Measurements from ENCODE around the gene HDAC4. TPM values are rescaled to one million over a fixed set of nuclear protein-coding genes. Genes with fewer than 3 reads are reported as not detected.

HDAC4 gene
- total RNA-seq, 2 experiments from 2014 or later, result 25.2 to 65.1 TPM

DNA sequence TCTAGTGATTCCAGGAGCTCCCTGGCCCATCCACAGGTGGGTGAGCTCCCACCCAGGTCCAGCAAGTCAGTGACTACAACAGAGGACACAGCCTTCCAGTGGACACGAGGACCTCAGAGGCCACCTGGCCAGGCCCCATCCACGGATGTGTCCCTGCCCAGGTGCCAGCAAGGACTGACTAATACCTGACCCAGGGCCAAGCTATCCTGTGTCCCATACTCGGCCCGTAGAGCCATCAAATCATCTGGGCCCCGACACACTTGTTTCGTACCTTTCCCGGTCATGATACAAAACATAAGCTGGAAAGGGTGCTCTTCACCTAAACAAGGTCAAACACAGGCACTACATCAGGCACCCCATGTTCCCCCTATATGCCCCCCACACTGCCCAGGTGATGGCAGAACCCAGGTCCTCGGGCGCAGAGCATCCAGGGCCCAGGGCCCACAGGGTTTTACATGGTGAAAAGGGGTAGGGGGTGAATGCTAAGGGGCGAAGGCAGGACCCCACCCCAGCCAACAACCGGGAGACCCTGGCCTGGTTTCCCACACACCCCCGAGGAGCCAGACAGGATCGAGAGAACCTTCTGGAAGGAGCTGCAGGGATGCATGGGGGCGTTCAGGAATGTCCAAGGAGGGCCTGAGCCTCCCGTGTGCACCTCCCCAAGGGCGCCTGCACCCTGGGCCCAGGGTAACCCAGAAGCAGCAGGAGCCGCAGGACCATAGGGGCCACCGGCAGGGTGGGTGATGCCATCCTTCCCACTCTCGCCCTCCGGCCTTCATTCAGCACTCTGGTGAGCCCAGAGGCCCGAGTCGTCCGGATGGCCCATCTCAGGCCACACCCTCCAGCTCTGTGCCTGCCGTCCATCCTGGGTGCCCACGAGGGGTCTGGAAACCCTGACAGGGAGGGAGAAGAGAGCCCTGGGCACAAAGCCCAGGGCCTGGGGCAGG lies 94.3 kb downstream of the HDAC4 start:
- no peaks in the 10 kb centered on the region for H3K9me3 Mint-ChIP-seq (ENCODE audit: low read depth)
- H3K4me1 Mint-ChIP-seq, result peaks cover 41% of the 10 kb centered on the region
- peaks cover 4% of the 10 kb centered on the region for H3K36me3 Mint-ChIP-seq
- no peak overlapping the region for H3K27ac Mint-ChIP-seq
- CTCF ChIA-PET, result interaction anchor here (1.3 kb wide), 1 partner anchor 13 kb away, joined by 3 read pairs; no protein-coding TSS in a partner anchor
- H3K27me3 Mint-ChIP-seq, result no peaks in the 10 kb centered on the region
- ATAC-seq, result no peak
- H3K4me3 Mint-ChIP-seq, result no peak overlapping the region
- no peak for DNase-seq

DNA sequence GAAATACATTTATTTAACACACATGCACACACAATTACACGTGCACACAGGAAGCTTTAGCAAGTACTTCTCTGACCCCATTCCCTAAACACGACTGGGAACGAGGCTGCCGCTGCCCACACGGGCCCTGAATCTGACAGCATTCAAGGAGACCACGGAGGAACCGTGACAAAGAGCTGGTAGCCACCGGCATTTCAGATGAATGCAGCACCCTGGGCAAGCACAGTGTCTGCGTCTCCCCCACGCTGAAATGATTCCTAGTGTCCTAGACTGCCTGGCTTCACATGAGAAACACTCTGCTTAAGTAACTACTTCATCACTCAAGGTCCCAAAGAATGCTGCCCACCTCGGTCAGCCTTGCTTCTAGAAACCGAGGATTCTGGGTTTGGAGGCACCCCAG lies 95.0 kb downstream of the HDAC4 start:
- no peak overlapping the region for H3K27ac Mint-ChIP-seq
- DNase-seq (no peak), ATAC-seq (no peak)
- peaks cover 41% of the 10 kb centered on the region for H3K4me1 Mint-ChIP-seq
- no peaks in the 10 kb centered on the region for H3K27me3 Mint-ChIP-seq
- CTCF ChIA-PET, result interaction anchor here (0.9 to 1.3 kb wide), 2 partner anchors 13 to 38 kb away, joined by 3 read pairs; no protein-coding TSS in a partner anchor
- H3K36me3 Mint-ChIP-seq, result peaks cover 4% of the 10 kb centered on the region
- H3K9me3 Mint-ChIP-seq (ENCODE audit: low read depth), result no peaks in the 10 kb centered on the region
- no peak overlapping the region for H3K4me3 Mint-ChIP-seq

DNA sequence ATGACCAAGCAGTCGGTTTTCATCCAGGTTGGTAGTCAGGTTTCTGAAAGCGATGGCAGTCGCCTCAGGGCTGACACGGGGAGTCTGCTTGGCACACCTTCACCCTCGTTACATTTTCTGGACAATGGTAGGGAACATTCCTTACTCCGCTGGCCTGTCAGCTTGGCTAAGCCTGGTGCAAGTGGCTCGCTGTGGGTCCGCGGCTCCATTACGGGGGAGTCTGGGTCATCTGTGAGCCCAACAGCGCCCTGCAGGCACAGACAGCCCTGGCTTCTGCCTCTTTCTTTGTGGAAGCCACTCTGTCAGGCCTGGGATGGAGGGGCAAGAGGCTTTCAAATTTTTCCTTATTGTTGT lies 95.6 kb downstream of the HDAC4 start:
- Mint-ChIP-seq H3K27ac (no peak overlapping the region), H3K4me3 (no peak overlapping the region), H3K4me1 (peaks cover 41% of the 10 kb centered on the region), H3K9me3 (ENCODE audit: low read depth) (no peaks in the 10 kb centered on the region), H3K27me3 (no peaks in the 10 kb centered on the region), H3K36me3 (peaks cover 4% of the 10 kb centered on the region)
- CTCF ChIA-PET, result interaction anchor here (0.8 to 2.1 kb wide), 6 partner anchors 11 to 37 kb away, joined by 3 to 11 read pairs (median 6); no protein-coding TSS in a partner anchor
- DNase-seq (no peak), ATAC-seq (no peak)

DNA sequence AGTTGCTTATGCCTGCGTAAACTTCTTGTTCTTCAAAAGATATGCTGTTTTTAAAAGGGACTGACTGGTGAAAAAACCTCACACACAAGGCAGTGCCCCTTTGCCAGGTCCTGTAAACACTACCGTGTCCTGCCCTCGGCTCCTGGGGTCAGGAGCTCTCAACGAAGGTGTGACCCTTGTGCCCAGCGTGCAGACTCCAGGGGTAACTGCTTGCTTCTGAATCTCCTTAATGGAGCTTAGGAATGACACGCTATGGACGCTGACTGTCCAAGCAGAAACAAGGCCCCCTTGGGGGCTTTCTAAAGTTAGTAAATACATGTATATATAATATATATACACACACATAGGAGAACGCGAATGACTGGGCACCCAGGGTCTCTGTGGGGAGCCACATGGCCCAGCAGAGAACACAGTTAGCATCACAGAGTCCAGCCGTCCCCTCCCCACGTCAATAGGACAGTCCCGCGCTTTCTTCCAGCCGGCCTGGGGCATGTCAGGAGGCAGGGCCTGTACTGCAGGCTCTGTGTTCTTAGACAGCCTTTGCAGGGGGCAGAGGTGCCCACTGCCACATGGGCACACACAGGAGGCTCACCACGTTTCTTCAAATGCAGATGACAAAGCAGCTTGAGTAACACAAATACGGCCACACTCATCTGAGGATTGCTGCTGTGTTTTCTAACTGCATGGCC lies 96.1 kb downstream of the HDAC4 start:
- Mint-ChIP-seq H3K27me3 (no peaks in the 10 kb centered on the region), H3K4me1 (peaks cover 41% of the 10 kb centered on the region), H3K4me3 (no peak overlapping the region), H3K27ac (peak overlapping the region; percentile 80), H3K36me3 (peaks cover 4% of the 10 kb centered on the region), H3K9me3 (ENCODE audit: low read depth) (no peaks in the 10 kb centered on the region)
- no peak for DNase-seq
- ATAC-seq, result no peak
- CTCF ChIA-PET, result interaction anchor here (0.8 to 2.1 kb wide), 13 partner anchors 10 to 77 kb away, joined by 3 to 11 read pairs (median 4); no protein-coding TSS in a partner anchor

DNA sequence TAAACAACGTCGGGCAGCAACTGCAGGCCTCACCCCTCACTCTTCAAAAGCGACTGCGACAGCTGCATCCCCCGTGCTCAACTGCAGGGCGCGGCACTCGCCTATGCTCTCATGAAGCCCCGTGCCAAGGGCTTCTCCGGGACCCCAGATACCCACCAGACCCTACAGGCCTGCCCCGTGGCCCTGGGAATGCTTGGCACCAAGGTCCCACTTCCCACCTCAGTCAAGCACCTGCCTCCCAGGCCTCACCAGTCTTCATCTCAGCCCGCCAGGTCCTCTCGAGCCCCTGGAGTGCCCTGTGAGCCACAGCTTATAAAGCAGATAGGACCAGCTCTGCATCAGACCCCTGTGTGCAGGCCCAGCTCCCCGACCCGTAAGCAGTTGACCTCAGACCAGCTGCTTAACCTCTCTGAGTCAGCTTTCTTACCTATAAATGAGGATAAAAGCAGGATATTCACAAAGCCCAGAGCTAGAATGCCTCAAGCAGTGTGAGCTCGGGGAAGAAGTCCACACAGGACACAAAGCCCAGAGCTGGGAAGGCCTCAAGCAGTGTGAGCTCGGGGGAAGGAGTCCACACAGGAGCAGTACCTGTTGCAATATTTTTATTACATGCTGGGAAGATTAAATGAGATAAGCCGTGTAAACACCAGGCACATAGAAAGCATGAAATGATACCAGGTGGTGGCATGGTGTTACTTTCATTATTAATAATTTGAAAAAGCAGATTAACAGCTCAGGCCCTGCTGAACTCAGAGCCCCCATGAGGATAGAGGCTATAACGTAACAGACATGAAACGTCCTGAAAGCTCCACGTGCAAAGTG lies 96.9 kb downstream of the HDAC4 start:
- Mint-ChIP-seq H3K4me1 (peaks cover 46% of the 10 kb centered on the region), H3K9me3 (ENCODE audit: low read depth) (no peaks in the 10 kb centered on the region), H3K27ac (peak overlapping the region; percentile 80), H3K4me3 (peak overlapping the region; percentile 36), H3K36me3 (peaks cover 4% of the 10 kb centered on the region), H3K27me3 (no peaks in the 10 kb centered on the region)
- CTCF ChIA-PET, result interaction anchor here (0.8 to 2.1 kb wide), 14 partner anchors 10 to 77 kb away, joined by 3 to 11 read pairs (median 4); no protein-coding TSS in a partner anchor
- DNase-seq (peak; percentile 66), ATAC-seq (peak; percentile 92)

DNA sequence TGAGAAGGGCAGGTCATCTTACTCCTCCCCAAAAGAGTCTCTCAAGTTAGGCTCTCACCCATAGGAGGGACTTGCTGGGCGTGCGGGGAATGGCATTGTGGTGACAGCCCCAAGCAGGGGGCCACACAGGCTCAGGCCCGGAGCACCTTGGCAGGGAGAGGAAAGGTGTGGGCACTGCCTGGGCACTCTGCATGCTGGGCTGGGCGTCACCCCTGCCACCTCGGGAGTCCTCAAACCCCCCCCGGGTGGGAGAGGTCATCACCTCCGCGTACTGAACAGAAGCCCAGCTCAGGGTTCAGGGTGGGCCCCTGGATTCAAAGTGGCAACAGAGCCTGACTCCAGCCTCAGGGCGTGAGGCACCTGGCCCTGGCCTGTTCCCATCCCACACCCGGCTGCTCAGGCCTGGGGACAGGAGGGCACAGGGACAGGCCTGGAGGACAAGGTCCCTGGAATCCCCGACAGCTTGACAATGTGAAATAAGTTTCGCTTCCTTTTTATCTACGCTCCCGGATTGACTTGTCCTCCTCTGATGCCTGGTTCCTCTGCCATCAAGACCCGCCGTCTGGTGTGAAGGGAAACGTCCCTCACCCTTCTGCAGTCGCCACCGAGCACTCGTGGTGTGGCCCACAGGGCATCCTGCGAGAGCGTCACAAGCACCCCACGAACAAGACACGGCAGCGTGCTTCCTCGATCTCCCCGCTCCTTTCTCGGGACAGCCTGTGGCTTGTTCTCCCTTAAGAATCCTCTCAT lies 97.8 kb downstream of the HDAC4 start:
- H3K4me3 Mint-ChIP-seq, result no peak overlapping the region
- CTCF ChIA-PET, result interaction anchor here (1.2 to 2.1 kb wide), 6 partner anchors 9 to 39 kb away, joined by 3 to 11 read pairs (median 6); no protein-coding TSS in a partner anchor

DNA sequence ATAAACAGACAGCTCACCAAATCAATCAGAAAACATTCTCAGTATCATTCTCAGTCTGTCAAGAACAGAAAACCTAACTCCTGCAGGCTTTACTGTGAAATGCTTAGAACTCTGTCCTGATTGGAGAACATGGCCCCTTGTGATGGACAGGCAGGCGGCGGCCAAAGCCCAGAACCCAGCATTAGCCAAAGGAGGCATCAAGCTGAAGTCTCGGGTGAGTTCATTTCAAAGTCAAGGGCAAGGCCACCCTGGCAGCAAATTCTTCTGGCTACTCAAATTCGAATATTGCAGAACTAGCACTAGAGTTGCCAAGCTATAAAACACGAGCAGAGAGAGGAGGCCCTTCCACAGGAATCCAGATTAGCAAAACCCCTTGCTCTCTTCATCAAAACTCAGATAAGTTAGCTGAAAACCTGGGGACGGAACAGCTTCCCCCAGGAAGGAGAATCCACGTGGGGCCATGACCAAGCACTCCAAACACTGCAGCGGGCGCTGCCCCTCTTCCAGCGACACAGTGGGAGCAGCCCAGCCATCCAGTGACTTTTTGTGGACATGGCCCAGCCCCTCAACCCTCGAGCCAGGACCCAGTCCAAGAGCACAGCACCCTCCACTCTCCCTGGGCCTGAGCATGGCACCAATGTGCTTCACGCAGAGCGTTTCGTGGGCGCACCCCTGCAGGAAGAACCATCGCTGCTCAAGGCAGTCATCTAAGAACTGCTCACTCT lies 98.6 kb downstream of the HDAC4 start:
- Mint-ChIP-seq H3K4me3 (no peak overlapping the region), H3K27ac (peak overlapping the region; percentile 36), H3K9me3 (ENCODE audit: low read depth) (no peaks in the 10 kb centered on the region), H3K36me3 (peaks cover 4% of the 10 kb centered on the region), H3K4me1 (peaks cover 60% of the 10 kb centered on the region), H3K27me3 (no peaks in the 10 kb centered on the region)
- no peak for DNase-seq
- ATAC-seq, result no peak
- CTCF ChIA-PET, result interaction anchor here (1.6 kb wide), 1 partner anchor 8 kb away, joined by 5 read pairs; no protein-coding TSS in a partner anchor

More for the DNA sequence above, 97.8 kb downstream of the HDAC4 start:
- ATAC-seq (no peak), DNase-seq (no peak)
- H3K36me3 Mint-ChIP-seq, result peaks cover 4% of the 10 kb centered on the region
- no peaks in the 10 kb centered on the region for H3K9me3 Mint-ChIP-seq (ENCODE audit: low read depth)
- peaks cover 53% of the 10 kb centered on the region for H3K4me1 Mint-ChIP-seq
- peak overlapping the region; percentile 36 for H3K27ac Mint-ChIP-seq
- no peaks in the 10 kb centered on the region for H3K27me3 Mint-ChIP-seq

DNA sequence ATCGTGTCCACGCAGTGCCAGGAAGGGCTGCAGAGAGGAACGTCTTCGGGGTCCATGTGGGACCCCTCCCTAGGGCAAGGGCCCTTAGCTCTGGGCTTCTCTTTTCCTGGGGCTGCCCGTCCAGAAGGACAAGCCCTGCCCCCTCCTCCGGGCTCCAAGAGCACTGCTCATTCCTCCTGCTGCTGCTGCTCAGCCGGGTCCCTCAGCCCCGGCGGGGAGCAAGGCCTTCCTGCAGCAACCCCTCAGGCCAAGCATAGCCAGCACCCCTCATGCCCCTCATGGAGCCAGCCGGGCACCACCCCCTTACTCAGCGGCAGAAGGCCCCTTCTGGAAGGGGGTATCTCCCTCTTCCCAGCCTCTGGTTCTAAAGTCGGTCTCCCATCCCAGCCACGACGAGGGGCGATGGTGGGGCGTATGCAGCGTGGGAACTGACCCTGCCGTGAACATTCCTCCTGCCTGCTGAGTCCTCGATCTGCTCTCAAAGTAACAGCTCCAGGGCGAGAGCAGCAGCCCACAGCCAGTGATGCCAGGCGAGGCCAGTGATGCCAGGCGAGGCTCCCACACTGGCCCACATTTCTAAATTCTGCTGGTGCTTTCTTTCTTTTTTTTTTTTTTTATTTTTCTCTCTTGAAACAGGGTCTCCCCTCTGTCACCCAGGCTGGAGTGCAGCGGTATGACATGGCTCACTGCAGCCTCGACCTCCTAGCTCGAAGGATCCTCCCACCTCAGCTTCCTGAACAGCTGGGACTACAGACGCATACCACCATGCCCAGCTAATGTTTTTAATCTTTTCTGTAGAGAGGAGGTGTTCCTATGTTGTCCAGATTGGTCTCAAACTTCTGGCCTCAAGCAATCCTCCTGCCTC lies 99.7 kb downstream of the HDAC4 start:
- no peaks in the 10 kb centered on the region for H3K9me3 Mint-ChIP-seq (ENCODE audit: low read depth)
- no peak overlapping the region for H3K27ac Mint-ChIP-seq
- peaks cover 66% of the 10 kb centered on the region for H3K4me1 Mint-ChIP-seq
- H3K36me3 Mint-ChIP-seq, result peaks cover 3% of the 10 kb centered on the region
- H3K27me3 Mint-ChIP-seq, result no peaks in the 10 kb centered on the region
- no peak overlapping the region for H3K4me3 Mint-ChIP-seq
- CTCF ChIA-PET, result interaction anchor here (0.8 to 1.1 kb wide), 2 partner anchors 14 to 34 kb away, joined by 3 read pairs; no protein-coding TSS in a partner anchor
- DNase-seq (no peak), ATAC-seq (no peak)

DNA sequence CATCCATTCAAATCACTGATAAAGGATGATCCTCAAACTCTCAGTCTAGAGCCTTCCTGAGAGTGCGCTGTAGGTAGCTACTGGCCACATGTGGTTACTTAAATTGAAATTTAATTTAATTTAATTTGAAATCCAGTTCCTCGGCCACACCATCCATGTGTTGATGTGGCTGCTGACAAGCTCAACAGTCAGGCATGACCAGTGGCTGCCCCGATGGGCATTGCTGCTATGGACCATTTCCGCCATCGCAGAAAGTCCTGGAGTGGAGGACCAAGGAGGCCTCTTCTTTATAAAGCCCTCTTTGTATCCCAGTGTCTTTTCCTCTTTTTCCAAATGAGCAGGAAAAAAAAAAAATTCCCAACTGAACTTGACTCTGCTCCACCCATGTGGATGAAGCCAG lies 100.6 kb downstream of the HDAC4 start:
- Mint-ChIP-seq H3K27me3 (no peaks in the 10 kb centered on the region), H3K27ac (no peak overlapping the region), H3K9me3 (ENCODE audit: low read depth) (no peaks in the 10 kb centered on the region), H3K4me1 (peaks cover 68% of the 10 kb centered on the region), H3K4me3 (no peak overlapping the region), H3K36me3 (peaks cover 3% of the 10 kb centered on the region)
- CTCF ChIA-PET, result interaction anchor here (1.1 kb wide), 1 partner anchor 14 kb away, joined by 3 read pairs; no protein-coding TSS in a partner anchor
- no peak for DNase-seq
- ATAC-seq, result no peak

DNA sequence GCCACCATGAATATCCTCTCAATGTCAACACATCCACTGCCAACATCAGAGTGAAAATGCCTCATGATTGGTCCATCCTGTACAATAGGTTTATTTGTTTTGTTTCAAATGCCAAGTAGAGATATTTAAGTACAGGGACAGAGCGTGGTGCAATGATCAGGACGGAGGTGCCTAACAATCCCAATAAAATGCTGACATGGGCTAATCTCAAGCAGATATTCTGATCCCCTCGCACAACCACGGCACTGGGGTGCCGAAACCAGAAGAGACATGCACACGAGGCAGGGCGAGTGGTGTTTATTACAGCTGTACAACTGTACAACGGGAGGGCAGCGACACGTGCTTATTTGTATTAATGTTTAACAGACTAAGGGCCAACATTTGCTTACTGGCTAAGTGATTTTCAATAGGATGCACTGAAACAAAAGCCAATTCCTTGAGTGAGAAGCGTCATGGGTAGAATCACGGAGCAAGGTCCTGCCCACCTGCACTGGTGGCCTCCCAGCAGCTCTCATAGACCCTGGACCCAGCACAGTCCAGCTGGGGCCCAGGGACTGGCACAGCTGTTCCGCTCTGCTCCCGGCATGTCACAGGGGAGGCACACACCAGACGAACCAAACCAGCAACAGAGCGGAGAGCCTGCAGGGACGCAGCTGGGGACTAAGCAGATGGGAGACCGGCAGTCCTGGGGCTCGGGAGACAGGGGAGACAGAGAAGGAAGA lies 101.4 kb downstream of the HDAC4 start:
- DNase-seq, result no peak
- H3K36me3 Mint-ChIP-seq, result peaks cover 3% of the 10 kb centered on the region
- peaks cover 66% of the 10 kb centered on the region for H3K4me1 Mint-ChIP-seq

More for the DNA sequence above, 101.4 kb downstream of the HDAC4 start:
- Mint-ChIP-seq H3K9me3 (ENCODE audit: low read depth) (no peaks in the 10 kb centered on the region), H3K27ac (no peak overlapping the region), H3K27me3 (no peaks in the 10 kb centered on the region), H3K4me3 (no peak overlapping the region)
- no peak for ATAC-seq
- CTCF ChIA-PET, result interaction anchor here (0.9 to 1.7 kb wide), 3 partner anchors 22 to 34 kb away, joined by 3 to 7 read pairs (median 7); no protein-coding TSS in a partner anchor

Measured in activated CD8-positive, alpha-beta memory T cell treated with anti-CD3 and anti-CD28 coated beads, Interleukin-2, amount 10 ng/mL, durations not matched to agents 7 days and 5 days (primary cell).